SKM-1 treated with dmso at 0.1 percent for 144 hours (cell line): ENCODE data around the gene KIF6.
"Not testable (repeated sequence)": the region's sequence is repeated elsewhere in the genome, so short reads cannot be mapped to it uniquely, and the experiment has no call there.

Experiments used
- DNase-seq: peaks from one replicate; lab custom pipeline; 2025; ENCODE audit not compliant: unreplicated experiment; lab: John Stamatoyannopoulos, UW

The KIF6 gene

DNA sequence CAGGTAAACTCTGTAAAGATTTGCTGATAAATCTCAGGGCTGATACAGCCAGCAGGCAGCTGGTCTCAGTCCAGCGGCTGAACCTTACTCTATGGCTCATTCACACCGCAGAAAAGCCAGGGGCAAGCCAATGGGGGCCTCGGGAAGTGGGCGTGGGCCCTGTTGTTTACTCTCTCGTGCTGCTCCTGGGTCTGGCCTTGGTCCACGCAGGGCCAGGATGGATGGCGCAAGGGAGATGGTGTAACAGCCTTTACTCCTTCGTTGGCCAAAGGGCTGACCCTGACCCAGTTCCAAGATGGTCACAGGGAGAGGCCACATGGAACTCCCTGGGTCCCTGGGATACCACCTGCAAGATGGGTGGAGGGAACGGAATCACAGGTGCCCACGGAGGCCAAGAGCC lies 427.1 kb downstream of the KIF6 start:
- DNase-seq, result no peak

DNA sequence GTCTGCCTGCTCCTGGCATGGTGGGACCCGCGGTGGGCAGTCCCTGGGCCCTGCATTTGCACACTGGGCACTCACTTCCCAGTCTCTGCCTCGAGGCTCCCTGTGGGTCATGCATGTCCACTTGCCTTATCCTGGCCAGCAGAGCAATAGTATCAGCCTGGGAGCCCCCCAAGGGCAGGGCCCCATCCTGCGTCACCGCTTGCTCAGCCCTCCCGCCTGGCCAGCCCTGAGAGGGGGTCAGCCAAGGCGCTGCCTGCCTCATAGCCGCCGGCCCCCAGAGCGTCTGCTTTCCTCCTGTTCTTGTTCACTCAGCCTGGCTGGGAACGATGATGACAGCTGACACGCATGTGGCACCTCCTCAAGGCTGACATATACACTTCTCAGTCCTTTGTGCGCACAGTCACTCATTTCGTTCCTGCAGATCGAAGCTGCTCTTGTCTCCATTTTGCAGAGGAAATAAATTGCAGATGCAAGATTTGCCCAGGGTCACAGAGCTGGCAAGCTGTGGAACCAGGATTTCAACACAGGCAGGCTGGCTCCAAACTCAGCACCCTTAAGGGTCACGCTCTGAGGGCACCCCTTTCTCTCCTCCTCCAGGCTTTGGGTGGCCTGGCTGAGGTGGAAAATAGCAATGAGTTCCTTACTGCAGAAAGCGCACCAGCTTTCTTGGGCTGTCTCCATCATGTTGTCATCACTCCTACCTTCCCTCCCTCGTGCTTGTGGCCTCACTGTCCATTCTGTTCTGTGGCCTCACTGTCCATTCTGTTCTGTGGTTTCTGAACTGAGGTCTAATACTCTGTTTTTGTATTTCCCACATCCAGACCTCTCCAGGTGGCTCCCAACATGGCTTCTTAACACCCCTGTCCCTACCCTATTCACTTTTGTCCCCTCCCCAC lies 428.2 kb downstream of the KIF6 start:
- DNase-seq, result no peak

DNA sequence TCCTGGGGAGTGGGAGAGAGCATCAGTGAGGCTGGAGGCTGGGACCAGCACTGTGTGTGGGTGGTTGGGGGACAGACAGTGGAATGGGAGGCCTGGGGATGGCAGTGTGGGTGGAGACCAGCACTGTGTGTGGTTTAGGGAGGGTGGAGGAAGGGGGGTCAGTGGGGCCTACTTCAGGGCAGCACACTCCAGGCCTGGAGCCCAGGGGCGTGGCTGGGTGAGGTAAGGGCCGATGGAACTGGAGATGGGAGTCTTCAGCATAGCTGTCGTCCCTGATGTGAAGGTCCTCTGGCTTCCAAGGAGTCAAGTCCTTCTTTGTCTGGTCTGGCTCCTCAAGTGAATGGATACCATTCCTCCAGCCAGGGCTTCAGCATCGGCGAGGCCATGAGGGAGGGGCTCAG lies 429.6 kb downstream of the KIF6 start:
- no peak for DNase-seq

DNA sequence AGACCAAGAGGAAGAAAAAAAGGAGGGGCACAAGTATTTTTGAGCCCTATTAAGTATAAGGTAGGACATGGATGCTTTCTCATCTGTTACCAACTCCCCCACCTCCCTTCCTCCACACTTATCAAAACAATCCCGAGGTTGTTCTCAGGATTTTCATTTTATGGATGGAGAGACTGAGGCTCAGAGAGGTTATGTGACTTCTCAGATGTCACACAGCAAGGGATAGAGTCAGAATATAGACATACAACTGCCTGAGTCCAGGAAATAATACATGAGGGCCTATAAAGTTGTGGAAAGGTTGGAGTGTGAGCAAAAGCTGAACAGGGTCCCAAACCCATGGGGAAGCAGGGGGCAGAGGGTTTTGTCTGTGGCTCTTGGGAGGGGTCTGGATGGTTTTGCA lies 430.3 kb downstream of the KIF6 start:
- DNase-seq, result no peak

DNA sequence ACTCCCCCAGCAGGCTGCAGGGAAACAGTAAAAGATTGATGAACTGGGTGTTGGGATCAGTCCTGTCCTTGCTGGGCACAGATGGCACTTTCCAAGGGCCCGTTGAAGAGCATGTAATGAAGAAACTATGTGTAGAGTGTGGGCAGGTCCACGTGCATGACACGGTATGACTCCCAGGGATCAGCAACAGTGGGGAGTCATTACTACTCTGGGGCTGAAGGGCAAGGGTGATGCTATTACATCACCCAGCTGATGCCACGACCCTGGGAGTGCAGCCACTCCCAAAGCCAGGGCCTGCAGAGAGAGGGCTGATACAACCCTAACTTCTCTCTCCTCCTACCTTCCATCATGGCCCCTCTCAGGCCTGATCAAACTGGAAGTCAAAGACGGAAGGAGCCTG lies 431.1 kb downstream of the KIF6 start:
- no peak for DNase-seq

DNA sequence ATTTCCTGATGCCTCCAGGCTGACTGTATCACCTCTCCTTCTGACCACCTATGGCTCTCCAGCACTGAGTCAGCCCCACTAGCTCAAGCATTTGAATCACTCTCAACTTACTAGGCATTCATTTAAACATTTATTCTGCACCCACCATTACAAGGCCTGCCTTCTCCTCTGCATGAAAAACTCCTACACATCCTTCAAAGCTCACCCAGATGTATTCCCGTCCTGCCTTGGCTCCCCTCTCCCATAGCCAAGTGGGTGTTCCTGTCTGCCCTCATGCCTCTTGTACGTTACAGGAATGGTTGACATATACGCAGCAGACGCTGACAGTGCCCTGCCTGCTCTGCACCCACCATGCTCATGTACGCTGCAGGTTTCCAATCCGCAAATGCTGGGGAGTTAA lies 432.6 kb downstream of the KIF6 start:
- DNase-seq, result no peak

DNA sequence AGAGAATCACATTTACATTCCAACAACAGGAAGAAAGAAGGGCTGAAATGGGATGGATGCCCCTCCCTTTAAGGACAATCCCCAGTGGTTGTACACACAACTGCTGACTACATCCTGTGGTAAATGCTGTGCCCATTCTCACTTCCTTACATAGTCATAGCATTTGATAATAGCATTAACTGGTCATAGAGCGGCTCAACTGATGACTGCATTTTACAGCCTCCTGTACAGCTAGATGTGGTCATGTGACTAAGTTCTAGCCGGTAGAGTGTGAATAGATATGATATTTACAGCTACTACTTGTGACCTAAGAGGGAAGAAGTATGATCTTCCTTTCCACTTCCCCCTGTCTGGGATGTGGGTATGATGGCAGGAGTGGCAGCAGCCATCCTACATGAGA lies 435.7 kb downstream of the KIF6 start:
- no peak for DNase-seq

DNA sequence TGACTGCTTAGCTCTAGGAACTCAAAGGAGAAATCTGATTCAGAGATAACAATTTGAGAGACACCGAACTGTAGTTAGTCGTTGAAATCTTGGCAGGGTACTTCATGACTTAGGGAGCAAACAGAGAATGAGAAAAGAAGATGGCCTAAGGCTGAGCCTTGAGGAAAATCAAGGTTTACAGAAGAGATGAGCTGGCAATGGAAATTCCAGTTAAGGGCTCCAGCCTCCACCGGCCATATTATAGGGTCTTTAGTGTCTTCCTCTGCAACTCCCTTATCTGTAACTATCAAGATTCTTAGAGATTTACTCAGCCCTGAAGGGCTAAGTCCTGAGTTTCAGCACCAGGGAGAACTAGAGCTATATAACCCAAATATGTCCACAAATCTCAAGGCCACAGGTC lies 437.6 kb downstream of the KIF6 start:
- DNase-seq, result no peak

DNA sequence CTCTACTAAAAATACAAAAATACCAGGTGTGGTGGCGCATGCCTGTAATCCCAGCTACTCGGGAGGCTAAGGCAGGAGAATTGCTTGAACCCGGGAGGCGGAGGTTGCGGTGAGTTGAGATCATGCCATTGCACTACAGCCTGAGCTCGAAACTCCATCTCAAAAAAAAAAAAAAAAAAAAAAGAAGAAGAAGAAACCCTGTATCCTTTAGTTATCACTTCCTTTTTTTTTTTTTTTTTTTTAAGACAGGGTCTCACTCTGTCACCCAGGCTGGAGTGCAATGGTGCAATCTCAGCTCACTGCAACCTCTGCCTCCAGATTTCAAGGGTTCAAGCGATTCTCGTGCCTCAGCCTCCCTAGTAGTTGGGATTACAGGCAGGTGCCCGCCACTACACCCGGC lies 438.6 kb downstream of the KIF6 start:
- not testable (repeated sequence) for DNase-seq

DNA sequence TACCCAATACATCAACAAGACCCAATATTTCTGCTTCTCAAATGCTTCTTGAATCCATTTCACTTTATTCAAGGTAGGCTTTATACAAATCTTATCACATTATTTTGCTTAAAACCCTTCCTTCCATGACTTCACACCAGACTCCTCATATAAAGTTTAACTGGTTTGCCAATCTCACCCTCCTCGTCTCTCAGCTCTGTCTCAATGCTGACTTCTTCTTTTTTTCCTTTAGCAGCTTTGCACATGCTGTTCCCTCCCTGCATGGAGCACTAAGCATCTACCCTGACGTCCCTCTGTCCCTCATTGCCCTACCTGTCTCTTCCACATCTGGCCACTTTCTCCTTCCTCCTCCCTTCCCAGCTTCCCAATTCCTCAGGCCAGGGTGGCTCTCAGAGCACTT lies 442.4 kb downstream of the KIF6 start:
- no peak for DNase-seq

DNA sequence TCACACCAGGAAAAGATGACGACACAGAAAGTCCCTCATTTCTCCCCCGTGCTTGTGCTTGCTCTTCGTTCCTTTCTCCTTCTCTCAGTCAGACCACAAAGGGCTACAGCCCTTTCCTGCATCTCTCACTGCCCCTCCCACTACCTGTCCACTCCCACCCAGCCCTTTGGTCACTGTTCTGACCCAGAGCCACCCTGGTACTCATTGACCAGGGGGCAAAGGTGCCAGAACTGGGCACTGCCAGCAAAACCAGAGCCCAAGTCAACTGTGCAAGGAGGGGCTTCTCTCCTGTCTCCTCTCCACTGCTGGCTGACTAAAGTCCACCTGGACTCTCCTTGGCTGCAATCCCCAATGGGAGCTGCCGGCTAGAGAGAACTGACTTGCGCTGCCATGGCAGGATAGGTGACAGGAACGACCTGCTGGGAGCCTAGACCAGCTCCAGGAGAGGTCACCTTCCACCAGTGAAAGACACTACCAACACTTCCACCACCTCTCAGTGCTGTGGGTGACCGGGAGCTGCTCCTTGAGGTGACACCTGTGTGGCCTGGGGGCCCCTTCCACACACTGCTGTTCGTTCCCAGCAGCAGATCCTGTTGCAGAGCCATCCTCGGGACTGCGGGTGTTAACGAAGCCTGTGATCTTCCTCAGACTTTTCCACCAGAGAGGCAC lies 443.8 kb downstream of the KIF6 start:
- DNase-seq, result no peak

DNA sequence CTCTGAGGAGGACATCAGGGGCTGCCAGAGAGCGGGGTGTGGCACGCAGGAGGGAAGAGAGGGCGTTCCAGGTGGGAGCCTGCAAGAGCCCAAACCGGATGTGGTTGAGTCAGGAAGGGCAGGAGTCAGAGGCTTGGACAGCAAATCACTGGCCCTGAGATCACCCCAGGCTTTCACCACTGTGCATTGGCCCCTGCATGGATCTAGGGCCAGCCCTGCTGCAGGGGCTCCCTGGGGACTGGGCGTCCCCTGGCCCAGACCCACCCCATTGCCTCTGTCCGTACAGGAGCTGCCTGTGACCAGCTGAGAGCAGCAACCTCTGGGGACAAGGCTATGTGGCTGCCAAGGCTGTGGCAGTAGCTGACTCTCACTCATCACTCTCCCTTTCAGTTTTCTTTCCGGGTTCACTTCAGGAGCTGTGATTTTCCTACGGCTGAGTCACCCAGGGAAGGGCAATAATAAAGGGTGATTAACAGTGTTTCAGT lies 444.9 kb downstream of the KIF6 start:
- no peak for DNase-seq
